H9 (cell line): ENCODE results near the gene COX6B1. TPM values are rescaled to one million over a fixed set of nuclear protein-coding genes. Genes with fewer than 3 reads are reported as not detected.

Experiments used
- DNase-seq: peaks from one replicate; pipeline ENCODE4 v3.0.0-alpha.2; 2017
- H2AFZ ChIP-seq: one replicate; pipeline ENCODE4 v1.6.1; 2013; ENCODE audit warnings: mild to moderate bottlenecking, low read length, control low read depth, moderate library complexity
- H2AK5ac ChIP-seq: 2 replicates; pipeline ENCODE4 v1.6.1; 2013; ENCODE audit warnings: low read length, control low read depth, mixed read lengths; ENCODE audit not compliant: insufficient read length
- H2BK120ac ChIP-seq: one replicate; pipeline ENCODE4 v1.6.1; 2013; ENCODE audit warnings: low read depth, mild to moderate bottlenecking, low read length, control low read depth, inconsistent platforms; ENCODE audit not compliant: poor library complexity, severe bottlenecking
- H2BK12ac ChIP-seq: 2 replicates; pipeline ENCODE4 v1.6.1; 2013; ENCODE audit warnings: low read length, control low read depth, mixed read lengths, low read depth; ENCODE audit not compliant: insufficient read length
- H2BK15ac ChIP-seq: 2 replicates; pipeline ENCODE4 v1.6.1; 2013; ENCODE audit warnings: low read depth, low read length, control low read depth
- H2BK20ac ChIP-seq: one replicate; pipeline ENCODE4 v1.6.1; 2013; ENCODE audit warnings: low read depth, mild to moderate bottlenecking, low read length, control low read depth, inconsistent platforms; ENCODE audit not compliant: poor library complexity, severe bottlenecking
- H2BK5ac ChIP-seq: 2 replicates; pipeline ENCODE4 v1.6.1; 2013; ENCODE audit warnings: low read length, control low read depth, mixed read lengths; ENCODE audit not compliant: insufficient read length
- H3K14ac ChIP-seq: 2 replicates; pipeline ENCODE4 v1.6.1; 2013; ENCODE audit warnings: low read length, control low read depth; ENCODE audit not compliant: insufficient read depth
- H3K18ac ChIP-seq: 2 replicates; pipeline ENCODE4 v1.6.1; 2013; ENCODE audit warnings: low read depth, mild to moderate bottlenecking, mixed read lengths, low read length, control low read depth; ENCODE audit not compliant: insufficient read length
- H3K23ac ChIP-seq: 2 replicates; pipeline ENCODE4 v1.6.1; 2013; ENCODE audit warnings: low read length, control low read depth, mixed read lengths, low read depth; ENCODE audit not compliant: insufficient read length
- H3K23me2 ChIP-seq: 2 replicates; pipeline ENCODE4 v1.6.1; 2013; ENCODE audit warnings: low read depth, mild to moderate bottlenecking, mixed read lengths, low read length, control low read depth; ENCODE audit not compliant: insufficient read length, poor library complexity, severe bottlenecking
- H3K27ac ChIP-seq: 2 replicates; pipeline ENCODE4 v1.5.1; 2013; ENCODE audit warnings: low read length, control low read depth, mixed read lengths, low read depth; ENCODE audit not compliant: insufficient read length
- H3K27me3 ChIP-seq: 2 replicates; pipeline ENCODE4 v1.6.1; 2013; ENCODE audit warnings: low read length, control low read depth, inconsistent platforms; ENCODE audit not compliant: insufficient read depth
- H3K4ac ChIP-seq: 2 replicates; pipeline ENCODE4 v1.6.1; 2013; ENCODE audit warnings: low read depth, mild to moderate bottlenecking, control low read depth, inconsistent platforms, low read length, moderate library complexity
- H3K4me1 ChIP-seq: 2 replicates; pipeline ENCODE4 v1.6.1; 2013; ENCODE audit warnings: low read length, control low read depth, inconsistent platforms; ENCODE audit not compliant: insufficient read depth
- H3K4me2 ChIP-seq: 2 replicates; pipeline ENCODE4 v1.6.1; 2013; ENCODE audit warnings: low read length, control low read depth, mixed read lengths; ENCODE audit not compliant: insufficient read length, insufficient read depth
- H3K56ac ChIP-seq: 2 replicates; pipeline ENCODE4 v1.6.1; 2013; ENCODE audit warnings: low read depth, mild to moderate bottlenecking, mixed read lengths, low read length, control low read depth; ENCODE audit not compliant: insufficient read length
- H3K79me1 ChIP-seq: 2 replicates; pipeline ENCODE4 v1.6.1; 2013; ENCODE audit warnings: low read depth, mild to moderate bottlenecking, moderate library complexity, low read length, control low read depth, inconsistent platforms; ENCODE audit not compliant: insufficient read depth, poor library complexity, severe bottlenecking
- H3K79me2 ChIP-seq: 2 replicates; pipeline ENCODE4 v1.6.1; 2013; ENCODE audit warnings: low read length, control low read depth, inconsistent platforms; ENCODE audit not compliant: insufficient read depth
- H3K9ac ChIP-seq: 2 replicates; pipeline ENCODE4 v1.6.1; 2013; ENCODE audit warnings: low read length, control low read depth, mixed read lengths; ENCODE audit not compliant: insufficient read length; ENCODE audit errors: extremely low read depth
- H3K9me3 ChIP-seq: one replicate; pipeline ENCODE4 v1.6.1; 2013; ENCODE audit warnings: low read depth, low read length, inconsistent platforms; ENCODE audit not compliant: control insufficient read depth
- H3T11ph ChIP-seq: one replicate; pipeline ENCODE4 v1.6.1; 2013; ENCODE audit warnings: mild to moderate bottlenecking, low read length, control low read depth, inconsistent platforms
- H4K20me1 ChIP-seq: one replicate; pipeline ENCODE4 v1.6.1; 2013; ENCODE audit not compliant: control insufficient read depth, insufficient read length, insufficient read depth
- H4K5ac ChIP-seq: 2 replicates; pipeline ENCODE4 v1.6.1; 2013; ENCODE audit warnings: low read depth, mild to moderate bottlenecking, mixed read lengths, low read length, control low read depth; ENCODE audit not compliant: insufficient read length
- H4K8ac ChIP-seq: replicated peaks from 2 replicates; pipeline ENCODE4 v1.6.1; 2013; ENCODE audit warnings: low read length, control low read depth, mixed read lengths, low read depth; ENCODE audit not compliant: insufficient read length
- H4K91ac ChIP-seq: 2 replicates; pipeline ENCODE4 v1.6.1; 2013; ENCODE audit warnings: low read depth, mild to moderate bottlenecking, moderate library complexity, mixed read lengths, low read length, control low read depth; ENCODE audit not compliant: insufficient read length
- H3K27ac Mint-ChIP-seq, 3 experiments: 2 replicates in 2 of 3; 3 replicates in 1 of 3; pipeline ENCODE4 v1.8.0; 2020 to 2021; ENCODE audit warnings: mixed read lengths in 3 of 3, mild to moderate bottlenecking in 1 of 3, moderate library complexity in 1 of 3
- H3K27me3 Mint-ChIP-seq: 2 replicates; pipeline ENCODE4 v1.8.0; 2021; ENCODE audit warnings: low read depth, mild to moderate bottlenecking, moderate library complexity, mixed read lengths
- H3K36me3 Mint-ChIP-seq, 3 experiments: 2 replicates in 2 of 3; 3 replicates in 1 of 3; pipeline ENCODE4 v1.8.0; 2020 to 2021; ENCODE audit warnings: low read depth in 3 of 3, mixed read lengths in 3 of 3; ENCODE audit not compliant: insufficient read depth in 1 of 3
- H3K4me1 Mint-ChIP-seq, 2 experiments: 2 replicates each; pipeline ENCODE4 v1.8.0; 2020; ENCODE audit warnings: mixed read lengths in 2 of 2
- H3K4me3 Mint-ChIP-seq, 2 experiments: 2 replicates in 1 of 2; 3 replicates in 1 of 2; pipeline ENCODE4 v1.8.0; 2020 to 2021; ENCODE audit warnings: mild to moderate bottlenecking in 2 of 2, mixed read lengths in 2 of 2, moderate library complexity in 1 of 2
- H3K9me3 Mint-ChIP-seq, 2 experiments: 2 replicates in 1 of 2; 3 replicates in 1 of 2; pipeline ENCODE4 v1.8.0; 2020; ENCODE audit warnings: mild to moderate bottlenecking in 2 of 2, mixed read lengths in 2 of 2, moderate library complexity in 1 of 2
- CTCF ChIP-seq: fragments of 200-600 bp; sonication (generic); conservative IDR thresholded peaks from 3 replicates; pipeline ENCODE4 v1.8.0; 2021; ENCODE audit warnings: antibody characterized with exemption, mild to moderate bottlenecking
- WGBS: extraction: QIAGEN DNeasy Blood & Tissue Kit; methylation state at CpG from one replicate; pipeline ENCODE4 v1.1.7; 2013; ENCODE audit warnings: missing lambda C conversion rate, low lambda C conversion rate, mixed read lengths; ENCODE audit not compliant: insufficient read length; ENCODE audit errors: extremely low coverage; 5-methylcytosine and 5-hydroxymethylcytosine counted together
- total RNA-seq: library from RNA; stranded (reverse); gene quantifications from 2 replicates; pipeline ENCODE4 v1.2.1, GENCODE V29; 2021

COX6B1 gene
- total RNA-seq, 1 experiment from 2014 or later = 432 TPM

GRCh38 chr19:35639321-35639639 lies 8.8 kb upstream of the COX6B1 start:
- Mint-ChIP-seq H3K9me3 (no peaks in the 10 kb centered on the region), H3K36me3 (peaks cover 12 to 38% (median 25%) of the 10 kb centered on the region in 3 experiments), H3K27ac (no peak overlapping the region; a peak in 3 of 7 replicates), H3K4me1 (peaks cover 24 to 29% of the 10 kb centered on the region in 2 experiments), H3K4me3 (peak overlapping the region in 1 of 2 experiments; percentile 1; a peak in 1 of 5 replicates), H3K27me3 (peaks cover 4% of the 10 kb centered on the region; the same call in 1 of the 2 replicates)
- no peak overlapping the region for H3K56ac ChIP-seq
- no peak overlapping the region for H3K27ac ChIP-seq
- WGBS = no CpG with 5 or more reads among the region's 6 CpGs
- no peaks in the 10 kb centered on the region for H3K27me3 ChIP-seq
- H3K23me2 ChIP-seq = peaks cover 10% of the 10 kb centered on the region
- H2AK5ac ChIP-seq = no peak overlapping the region
- H3T11ph ChIP-seq = no peak overlapping the region
- no peak overlapping the region for H2BK15ac ChIP-seq
- no peak overlapping the region for H2BK120ac ChIP-seq
- TF ChIP-seq CTCF = no peak
- no peak overlapping the region for H3K9ac ChIP-seq
- no peaks in the 10 kb centered on the region for H4K20me1 ChIP-seq
- no peaks in the 10 kb centered on the region for H3K79me2 ChIP-seq
- H2AFZ ChIP-seq = no peak overlapping the region
- H2BK5ac ChIP-seq = no peak overlapping the region
- no peak overlapping the region for H3K23ac ChIP-seq
- H4K5ac ChIP-seq = no peak overlapping the region
- H3K9me3 ChIP-seq = no peaks in the 10 kb centered on the region
- no peak overlapping the region for H2BK20ac ChIP-seq
- no peak overlapping the region for H2BK12ac ChIP-seq
- H4K91ac ChIP-seq = no peak overlapping the region
- H3K4me1 ChIP-seq = peaks cover 6% of the 10 kb centered on the region; the same call in 1 of the 2 replicates
- H3K4me2 ChIP-seq = peak overlapping the region; percentile 4
- no peak overlapping the region for H3K18ac ChIP-seq
- H3K14ac ChIP-seq = peak overlapping the region; percentile 28; the same call in 1 of the 2 replicates
- H3K4ac ChIP-seq = no peak overlapping the region
- no peaks in the 10 kb centered on the region for H3K79me1 ChIP-seq
- DNase-seq = no peak
- no peak overlapping the region for H4K8ac ChIP-seq
